Stimulated activated CD4-positive, alpha-beta T cell treated with anti-CD3 and anti-CD28 coated beads, TNF-alpha, amount 100 ng/mL, for 1 hour (primary cell): ENCODE measurements around the gene ST6GAL1.
A peak's percentile ranks its signal among the peaks of the same experiment; 100 is the strongest.
"Not testable (repeated sequence)": the region's sequence is repeated elsewhere in the genome, so short reads cannot be mapped to it uniquely, and the experiment has no call there.

Experiments used
- DNase-seq, 3 donors: peaks; one replicate each; pipeline ENCODE4 v3.0.0-alpha.2; 2020; ENCODE audit warnings: low read depth in 3 of 3, low spot score in 1 of 3

The ST6GAL1 gene

GRCh38 chr3:186930143-186930640 lies at the start of gene ST6GAL1:
ST6GAL1 (plus strand) TSS chr3:186930526; CDS start chr3:187042704, 112,178 bp downstream.
- peak in 2 of 3 donors; percentile 39 to 47 for DNase-seq

- no peak for DNase-seq
Measured at GRCh38 chr3:186882150-186882524, 48.2 kb upstream of the ST6GAL1 start.

- DNase-seq = peak in 1 of 3 donors; percentile 21
Measured at GRCh38 chr3:186882881-186883685, 47.2 kb upstream of the ST6GAL1 start.

GRCh38 chr3:186883686-186884058 lies 46.7 kb upstream of the ST6GAL1 start:
- DNase-seq = no peak

- not testable (repeated sequence) for DNase-seq
Measured at GRCh38 chr3:186884868-186885267, 45.5 kb upstream of the ST6GAL1 start.

GRCh38 chr3:186886202-186886981 lies 43.9 kb upstream of the ST6GAL1 start:
- DNase-seq = no peak

GRCh38 chr3:186887507-186887938 lies 42.8 kb upstream of the ST6GAL1 start:
- DNase-seq = not testable (repeated sequence)

- DNase-seq = no peak
Measured at GRCh38 chr3:186888569-186888968, 41.8 kb upstream of the ST6GAL1 start.

- not testable (repeated sequence) for DNase-seq
Measured at GRCh38 chr3:186889698-186890097, 40.6 kb upstream of the ST6GAL1 start.

- no peak for DNase-seq
Measured at GRCh38 chr3:186890911-186891310, 39.4 kb upstream of the ST6GAL1 start.

- DNase-seq = not testable (repeated sequence)
Measured at GRCh38 chr3:186893071-186893470, 37.3 kb upstream of the ST6GAL1 start.

GRCh38 chr3:186895406-186895805 lies 34.9 kb upstream of the ST6GAL1 start:
- no peak for DNase-seq

GRCh38 chr3:186896006-186896405 lies 34.3 kb upstream of the ST6GAL1 start:
- DNase-seq = no peak

GRCh38 chr3:186896875-186897274 lies 33.5 kb upstream of the ST6GAL1 start:
- DNase-seq = no peak

- no peak for DNase-seq
Measured at GRCh38 chr3:186901135-186901734, 29.1 kb upstream of the ST6GAL1 start.

- no peak for DNase-seq
Measured at GRCh38 chr3:186902154-186902553, 28.2 kb upstream of the ST6GAL1 start.

- DNase-seq = no peak
Measured at GRCh38 chr3:186902713-186903112, 27.6 kb upstream of the ST6GAL1 start.

- not testable (repeated sequence) for DNase-seq
Measured at GRCh38 chr3:186903676-186904075, 26.6 kb upstream of the ST6GAL1 start.

GRCh38 chr3:186907075-186907474 lies 23.3 kb upstream of the ST6GAL1 start:
- not testable (repeated sequence) for DNase-seq

- DNase-seq = peak; percentile 31 to 59 (median 57)
Measured at GRCh38 chr3:186909078-186909853, 21.1 kb upstream of the ST6GAL1 start.
